IMR-90 (cell line): ENCODE data around the gene CTBP1.

Experiments used
- BHLHE40 ChIP-seq: fragments of 150-350 bp; IDR thresholded peaks from 2 replicates; pipeline ENCODE4 v1.6.1; 2016; ENCODE audit warnings: mild to moderate bottlenecking, low read depth, low read length
- CEBPB ChIP-seq: IDR thresholded peaks from 2 replicates; pipeline ENCODE4 v1.6.1; 2012; ENCODE audit warnings: low read depth, low read length, improper control_type of control experiment
- CHD1 ChIP-seq: IDR thresholded peaks from 2 replicates; pipeline ENCODE4 v1.6.1; 2012; ENCODE audit warnings: low read depth, low read length, improper control_type of control experiment
- CTCF ChIP-seq: conservative IDR thresholded peaks from 2 replicates; pipeline ENCODE4 v1.5.1; 2012; ENCODE audit warnings: mild to moderate bottlenecking, low read depth, low read length, improper control_type of control experiment
- POLR2A ChIP-seq: IDR thresholded peaks from 2 replicates; pipeline ENCODE4 v1.6.1; 2012; ENCODE audit warnings: mild to moderate bottlenecking, low read depth, low read length
- RAD21 ChIP-seq: IDR thresholded peaks from 2 replicates; pipeline ENCODE4 v1.6.1; 2012; ENCODE audit warnings: low read length, improper control_type of control experiment
- RCOR1 ChIP-seq: IDR thresholded peaks from 2 replicates; pipeline ENCODE4 v1.6.1; 2012; ENCODE audit warnings: mild to moderate bottlenecking, low read length, improper control_type of control experiment; ENCODE audit not compliant: insufficient replicate concordance
- RFX5 ChIP-seq: IDR thresholded peaks from 2 replicates; pipeline ENCODE4 v1.8.0; 2012; ENCODE audit warnings: low read depth, mild to moderate bottlenecking, low read length, moderate library complexity
- USF2 ChIP-seq: fragments of 150-350 bp; IDR thresholded peaks from 2 replicates; pipeline ENCODE4 v1.6.1; 2017; ENCODE audit warnings: mild to moderate bottlenecking, antibody characterized with exemption, low read length, low read depth

- TF ChIP-seq RAD21 (no peak), CEBPB (no peak), CTCF (no peak), BHLHE40 (no peak), CHD1 (no peak), POLR2A (no peak), RCOR1 (no peak), USF2 (no peak), RFX5 (no peak)
Observed at GRCh38 chr4:1231637-1232360, 17.1 kb downstream of the CTBP1 start.
